Activated CD4-positive, alpha-beta memory T cell treated with anti-CD3 and anti-CD28 coated beads, Interleukin-2, amount 10 ng/mL, durations not matched to agents 7 days and 5 days (primary cell): ENCODE results near the gene RFK. TPM values are rescaled to one million over a fixed set of nuclear protein-coding genes. Genes with fewer than 3 reads are reported as not detected.
"Not testable (repeated sequence)": the region's sequence is repeated elsewhere in the genome, so short reads cannot be mapped to it uniquely, and the experiment has no call there.

Experiments used
- CTCF ChIA-PET: fragments of 350-600 bp; sonication (Branson Sonifier 250); formaldehyde crosslinking; loops from one replicate; lab custom pipeline; 2021; ENCODE audit warnings: antibody characterized with exemption, inconsistent platforms; lab: Charles Lee
- POLR2A ChIA-PET: fragments of 350-600 bp; sonication (Branson Sonifier 250); formaldehyde crosslinking; loops from one replicate; lab custom pipeline; 2021; ENCODE audit warnings: antibody characterized with exemption; lab: Charles Lee
- DNase-seq: peaks from one replicate; pipeline ENCODE4 v3.0.0-alpha.2; 2020
- H3K27ac Mint-ChIP-seq: one replicate; pipeline ENCODE4 v1.8.0; 2021; ENCODE audit warnings: mild to moderate bottlenecking, mixed read lengths
- H3K27me3 Mint-ChIP-seq: one replicate; pipeline ENCODE4 v1.8.0; 2021; ENCODE audit warnings: mixed read lengths
- H3K36me3 Mint-ChIP-seq: one replicate; pipeline ENCODE4 v1.8.0; 2021; ENCODE audit warnings: low read depth, mixed read lengths
- H3K4me1 Mint-ChIP-seq: one replicate; pipeline ENCODE4 v1.8.0; 2021; ENCODE audit warnings: mixed read lengths
- H3K4me3 Mint-ChIP-seq: one replicate; pipeline ENCODE4 v1.8.0; 2021; ENCODE audit warnings: mild to moderate bottlenecking, mixed read lengths
- H3K9me3 Mint-ChIP-seq: one replicate; pipeline ENCODE4 v1.8.0; 2021; ENCODE audit warnings: mixed read lengths
- total RNA-seq, 2 experiments: library from RNA; stranded (reverse); gene quantifications; one replicate each; pipeline ENCODE4 v1.2.3, GENCODE V29; 2021

Gene RFK
- total RNA-seq, result 10 to 100 TPM; 18.4 to 18.7 TPM

DNA sequence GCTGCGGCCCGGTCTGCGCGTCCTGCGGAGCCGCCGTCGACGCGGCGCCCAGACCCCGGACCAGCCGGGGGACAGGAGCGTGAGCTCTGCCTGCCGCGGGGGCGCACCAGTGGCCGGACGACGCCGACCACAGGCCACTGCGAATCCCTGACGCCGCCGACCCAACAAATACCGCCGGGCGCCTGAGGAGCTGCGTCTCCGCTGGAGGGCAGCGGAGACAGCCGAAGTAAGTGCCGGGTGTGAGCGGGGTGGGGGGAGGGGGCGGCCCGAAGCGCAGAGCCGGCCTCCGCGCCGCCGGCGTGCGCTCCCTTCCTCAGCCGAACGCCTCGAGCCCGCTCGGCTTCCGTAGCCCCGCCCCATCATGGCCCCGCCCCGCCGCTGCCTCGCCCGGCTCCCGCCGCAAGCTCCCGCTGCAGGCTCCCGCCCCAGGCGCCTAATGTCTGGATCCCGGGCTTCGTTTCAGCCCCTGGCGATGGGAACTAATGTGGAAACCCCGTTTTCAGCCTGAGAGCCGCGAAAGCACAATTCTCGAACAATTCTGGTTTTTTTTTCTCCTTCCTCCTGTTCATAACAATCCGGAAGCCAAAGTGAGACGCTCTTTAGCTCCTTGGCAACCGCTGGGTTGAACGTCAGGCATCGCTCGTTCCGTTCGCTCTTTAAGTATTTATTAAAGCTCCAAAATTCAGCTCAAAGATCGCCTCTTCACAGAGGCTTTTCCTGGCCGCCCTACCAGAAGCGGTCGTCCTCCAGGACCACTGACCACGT lies at the start of gene RFK:
TSS of gene RFK (minus strand) at position 232 of the 765 bp plus-strand sequence. CDS start 255 bp downstream, outside the sequence.
- peak within 1 kb of the TSS; percentile 86 for H3K4me3 Mint-ChIP-seq
- ChIA-PET POLR2A (interaction anchor here (0.6 to 2.7 kb wide), 22 partner anchors 8 to 1442 kb away, joined by 3 to 18 read pairs (median 4); partner anchors contain the start of genes C9orf40, CARNMT1, GCNT1 and NMRK1), CTCF (interaction anchor here (0.7 to 3.5 kb wide), 20 partner anchors 8 to 773 kb away, joined by 3 to 18 read pairs (median 4); partner anchors contain the start of gene GCNT1)
- peak; percentile 94 for DNase-seq
- peaks cover 37% of the 10 kb centered on the region for H3K4me1 Mint-ChIP-seq
- peaks cover 2% of the 10 kb centered on the region for H3K9me3 Mint-ChIP-seq
- no peaks in the 10 kb centered on the region for H3K27me3 Mint-ChIP-seq
- H3K36me3 Mint-ChIP-seq, result peaks cover 21% of the 10 kb centered on the region
- H3K27ac Mint-ChIP-seq, result peak within 1 kb of the TSS; percentile 96

- H3K36me3 Mint-ChIP-seq, result peaks cover 5% of the 10 kb centered on the region
- H3K27ac Mint-ChIP-seq, result peak overlapping the region; percentile 16
- CTCF ChIA-PET, result interaction anchor here (1.2 to 6.2 kb wide), 2 partner anchors 132 to 217 kb away, joined by 3 to 69 read pairs; no protein-coding TSS in a partner anchor
- peak overlapping the region; percentile 7 for H3K4me3 Mint-ChIP-seq
- DNase-seq, result no peak
- no peaks in the 10 kb centered on the region for H3K9me3 Mint-ChIP-seq
- no peaks in the 10 kb centered on the region for H3K27me3 Mint-ChIP-seq
- POLR2A ChIA-PET, result interaction anchor here (0.7 kb wide), 1 partner anchor 1145 kb away, joined by 3 read pairs; no protein-coding TSS in a partner anchor
- H3K4me1 Mint-ChIP-seq, result peaks cover 61% of the 10 kb centered on the region
Measured at GRCh38 chr9:76443887-76444286, 49.7 kb upstream of the RFK start.

- ChIA-PET POLR2A (interaction anchor here (1.0 to 1.8 kb wide), 3 partner anchors 15 to 48 kb away, joined by 3 to 16 read pairs (median 3); partner anchors contain the start of gene RFK), CTCF (interaction anchor here (0.8 to 1.3 kb wide), 5 partner anchors 17 to 265 kb away, joined by 3 to 5 read pairs (median 3); partner anchors contain the start of gene GCNT1)
- peak; percentile 49 for DNase-seq
- no peaks in the 10 kb centered on the region for H3K9me3 Mint-ChIP-seq
- H3K4me3 Mint-ChIP-seq, result peak overlapping the region; percentile 57
- H3K36me3 Mint-ChIP-seq, result peaks cover 5% of the 10 kb centered on the region
- H3K27me3 Mint-ChIP-seq, result no peaks in the 10 kb centered on the region
- peak overlapping the region; percentile 80 for H3K27ac Mint-ChIP-seq
- peaks cover 65% of the 10 kb centered on the region for H3K4me1 Mint-ChIP-seq
Measured at GRCh38 chr9:76441551-76442322, 47.5 kb upstream of the RFK start.

DNA sequence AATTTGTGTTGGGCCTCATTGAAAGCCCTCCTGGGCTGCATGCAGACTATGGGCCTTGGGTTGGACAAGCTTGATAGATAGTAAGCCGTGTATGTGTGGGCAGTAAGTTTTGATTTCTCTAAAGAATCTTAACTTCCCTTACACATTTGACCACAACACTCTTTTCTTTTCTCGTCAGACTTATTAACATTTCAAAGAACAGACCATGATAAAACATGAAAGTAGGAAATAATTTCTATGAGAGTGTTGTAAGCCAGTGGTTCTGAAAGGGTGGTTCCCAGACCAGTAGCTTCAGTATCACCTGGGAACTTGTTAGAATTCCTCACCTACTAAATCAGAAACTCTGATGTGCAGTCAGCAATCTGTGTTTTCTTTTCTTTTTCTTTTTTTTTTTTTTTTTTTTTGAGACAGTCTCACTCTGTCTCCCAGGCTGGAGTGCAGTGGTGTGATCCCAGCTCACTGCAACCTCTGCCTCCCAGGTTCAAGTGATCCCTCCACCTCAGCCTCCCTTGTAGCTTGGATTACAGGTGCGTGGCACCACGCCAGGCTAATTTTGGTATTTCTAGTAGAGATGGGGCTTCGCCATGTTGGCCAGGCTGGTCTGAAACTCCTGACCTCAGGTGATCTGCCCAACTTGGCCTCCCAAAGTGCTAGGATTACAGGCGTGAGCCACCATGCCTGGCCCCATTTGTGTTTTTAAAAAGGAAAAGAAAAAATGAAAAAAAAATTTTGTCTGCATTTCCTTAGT lies 44.8 kb upstream of the RFK start:
- no peak for DNase-seq
- Mint-ChIP-seq H3K36me3 (peaks cover 5% of the 10 kb centered on the region), H3K4me3 (no peak overlapping the region), H3K4me1 (peaks cover 49% of the 10 kb centered on the region), H3K27ac (peak overlapping the region; percentile 17), H3K27me3 (no peaks in the 10 kb centered on the region), H3K9me3 (no peaks in the 10 kb centered on the region)
- ChIA-PET POLR2A (interaction anchor here (1.3 kb wide), 1 partner anchor 137 kb away, joined by 4 read pairs; no protein-coding TSS in a partner anchor), CTCF (interaction anchor here (0.6 to 1.4 kb wide), 4 partner anchors 20 to 265 kb away, joined by 3 read pairs; partner anchors contain the start of gene GCNT1)

- H3K27ac Mint-ChIP-seq, H3K9me3 Mint-ChIP-seq, H3K4me3 Mint-ChIP-seq, H3K27me3 Mint-ChIP-seq, DNase-seq, CTCF ChIA-PET, POLR2A ChIA-PET, H3K36me3 Mint-ChIP-seq: not testable (repeated sequence)
- H3K4me1 Mint-ChIP-seq, result peaks cover 37% of the 10 kb centered on the region
Measured at GRCh38 chr9:76437017-76437699, 42.9 kb upstream of the RFK start.

- POLR2A ChIA-PET, H3K27me3 Mint-ChIP-seq, H3K27ac Mint-ChIP-seq, CTCF ChIA-PET, H3K9me3 Mint-ChIP-seq, H3K4me3 Mint-ChIP-seq, DNase-seq, H3K36me3 Mint-ChIP-seq: not testable (repeated sequence)
- peaks cover 19% of the 10 kb centered on the region for H3K4me1 Mint-ChIP-seq
Measured at GRCh38 chr9:76434897-76435296, 40.7 kb upstream of the RFK start.

DNA sequence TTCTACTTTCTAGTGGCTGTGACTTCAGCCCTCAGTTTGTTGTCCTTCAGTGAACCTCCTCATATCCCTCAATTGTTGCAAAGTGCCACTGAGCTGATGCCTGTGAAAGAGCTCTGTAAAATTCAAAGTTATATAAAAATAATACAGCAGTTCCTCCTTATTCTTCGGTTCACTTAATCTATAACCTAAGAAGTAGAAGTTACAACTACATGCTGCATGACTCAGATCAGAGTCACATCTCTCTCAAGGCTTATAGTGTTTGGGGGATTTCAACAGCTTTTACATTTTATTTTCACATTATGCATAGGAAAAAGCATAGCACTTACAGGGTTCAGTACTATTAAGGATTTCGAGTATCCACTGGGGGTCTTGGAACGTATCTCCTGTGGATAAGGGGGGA lies 39.6 kb upstream of the RFK start:
- no peaks in the 10 kb centered on the region for H3K27me3 Mint-ChIP-seq
- H3K4me3 Mint-ChIP-seq, result no peak overlapping the region
- H3K27ac Mint-ChIP-seq, result no peak overlapping the region
- POLR2A ChIA-PET, result no interaction called here
- H3K4me1 Mint-ChIP-seq, result peaks cover 13% of the 10 kb centered on the region
- CTCF ChIA-PET, result interaction anchor here (0.7 to 1.3 kb wide), 2 partner anchors 14 to 269 kb away, joined by 3 to 6 read pairs; no protein-coding TSS in a partner anchor
- no peak for DNase-seq
- no peaks in the 10 kb centered on the region for H3K9me3 Mint-ChIP-seq
- H3K36me3 Mint-ChIP-seq, result no peaks in the 10 kb centered on the region

GRCh38 chr9:76433406-76433805 lies 39.2 kb upstream of the RFK start:
- no peaks in the 10 kb centered on the region for H3K9me3 Mint-ChIP-seq
- no peaks in the 10 kb centered on the region for H3K36me3 Mint-ChIP-seq
- CTCF ChIA-PET, result interaction anchor here (0.7 to 1.3 kb wide), 2 partner anchors 13 to 270 kb away, joined by 3 to 6 read pairs; no protein-coding TSS in a partner anchor
- POLR2A ChIA-PET, result no interaction called here
- H3K4me3 Mint-ChIP-seq, result no peak overlapping the region
- no peak overlapping the region for H3K27ac Mint-ChIP-seq
- H3K27me3 Mint-ChIP-seq, result no peaks in the 10 kb centered on the region
- DNase-seq, result no peak
- peaks cover 8% of the 10 kb centered on the region for H3K4me1 Mint-ChIP-seq

GRCh38 chr9:76431601-76432000 lies 37.4 kb upstream of the RFK start:
- CTCF ChIA-PET, result no interaction called here
- H3K4me3 Mint-ChIP-seq, result no peak overlapping the region
- POLR2A ChIA-PET, result no interaction called here

DNA sequence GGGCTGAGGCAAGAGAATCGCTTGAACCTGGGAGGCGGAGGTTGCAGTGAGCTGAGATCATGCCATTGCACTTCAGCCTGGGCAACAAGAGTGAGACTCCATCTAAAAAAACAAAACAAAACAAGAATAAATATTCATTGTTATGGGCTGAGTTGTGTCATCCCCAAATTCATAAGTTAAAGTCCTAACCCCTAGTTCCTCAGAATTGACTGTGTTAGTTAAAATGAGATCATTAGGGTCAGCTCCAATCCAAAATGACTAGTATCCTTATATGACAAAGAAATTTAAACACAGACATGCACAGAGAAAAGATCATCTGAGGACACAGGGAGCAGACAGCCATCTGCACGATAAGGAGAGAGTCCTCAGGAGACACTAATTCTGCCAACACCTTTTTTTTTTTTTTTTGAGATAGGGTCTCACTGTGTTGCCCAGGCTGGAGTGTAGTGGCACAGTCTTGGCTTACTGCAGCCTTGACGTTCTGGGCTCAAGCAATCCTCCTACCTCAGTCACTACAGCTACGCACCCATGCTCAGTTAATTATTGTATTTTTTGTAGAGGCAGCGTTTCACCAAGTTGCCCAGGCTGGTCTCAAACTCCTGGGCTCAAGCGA lies 32.7 kb upstream of the RFK start:
- DNase-seq, result no peak
- ChIA-PET POLR2A (no interaction called here), CTCF (no interaction called here)
- H3K9me3 Mint-ChIP-seq, result no peaks in the 10 kb centered on the region
- no peaks in the 10 kb centered on the region for H3K36me3 Mint-ChIP-seq
- peaks cover 22% of the 10 kb centered on the region for H3K4me1 Mint-ChIP-seq
- H3K27ac Mint-ChIP-seq, result no peak overlapping the region
- H3K4me3 Mint-ChIP-seq, result no peak overlapping the region
- no peaks in the 10 kb centered on the region for H3K27me3 Mint-ChIP-seq

More at GRCh38 chr9:76431601-76432000, 37.4 kb upstream of the RFK start:
- Mint-ChIP-seq H3K9me3 (no peaks in the 10 kb centered on the region), H3K4me1 (no peaks in the 10 kb centered on the region), H3K27me3 (no peaks in the 10 kb centered on the region), H3K36me3 (no peaks in the 10 kb centered on the region), H3K27ac (no peak overlapping the region)
- no peak for DNase-seq

DNA sequence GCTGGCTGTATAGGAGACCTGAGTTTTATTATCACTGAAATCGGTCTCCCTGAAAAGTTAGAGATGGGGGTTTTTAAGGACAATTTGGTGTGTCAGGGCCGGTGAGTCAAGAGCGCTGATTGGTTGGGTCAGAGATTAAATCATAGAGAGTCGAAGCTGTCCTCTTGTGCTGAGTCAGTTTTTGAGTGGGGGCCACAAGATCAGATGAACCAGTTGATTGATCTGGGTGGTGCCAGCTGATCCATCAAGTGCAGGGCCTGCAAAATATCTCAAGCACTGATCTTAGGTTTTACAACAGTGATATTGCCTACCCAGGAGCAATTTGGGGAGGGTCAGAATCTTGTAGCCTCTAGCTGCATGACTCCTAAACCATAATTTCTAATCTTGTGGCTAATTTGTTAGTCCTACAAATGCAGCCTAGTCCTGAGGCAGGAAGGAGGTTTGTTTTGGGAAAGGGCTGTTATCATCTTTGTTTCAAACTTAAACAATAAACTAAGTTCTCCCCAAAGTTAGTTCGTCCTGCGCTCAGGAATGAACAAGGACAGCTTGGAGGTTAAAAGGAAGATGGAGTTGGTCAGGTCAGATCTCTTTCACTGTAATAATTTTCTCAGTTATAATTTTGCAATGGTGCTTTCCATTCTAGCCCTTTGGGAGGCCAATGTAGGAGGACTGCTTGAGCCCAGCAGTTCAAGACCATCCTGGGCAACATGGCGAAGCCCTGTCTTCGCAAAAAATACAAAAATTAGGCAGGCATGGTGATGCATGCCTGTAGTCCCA lies 31.6 kb upstream of the RFK start:
- H3K36me3 Mint-ChIP-seq, result no peaks in the 10 kb centered on the region
- H3K27me3 Mint-ChIP-seq, result no peaks in the 10 kb centered on the region
- H3K4me3 Mint-ChIP-seq, result no peak overlapping the region
- H3K27ac Mint-ChIP-seq, result no peak overlapping the region
- peaks cover 22% of the 10 kb centered on the region for H3K4me1 Mint-ChIP-seq
- ChIA-PET CTCF (no interaction called here), POLR2A (interaction anchor here (0.7 to 1.6 kb wide), 2 partner anchors 16 to 31 kb away, joined by 3 to 6 read pairs; partner anchors contain the start of gene RFK)
- no peak for DNase-seq
- H3K9me3 Mint-ChIP-seq, result no peaks in the 10 kb centered on the region
